BLaER1 treated with 17β-estradiol and CSF1 and Interleukin-3, amounts not matched to agents 10 nM and 100 nM (cell line): ENCODE results near the gene MNS1.

Experiments used
- H3K27ac ChIP-seq, 11 experiments: shearing (Covaris generic); formaldehyde crosslinking; 2 replicates each; pipeline ENCODE4 v1.8.1; 2022
- H3K27me3 ChIP-seq, 11 experiments: shearing (Covaris generic); formaldehyde crosslinking; 2 replicates each; pipeline ENCODE4 v1.8.1; 2022
- H3K36me3 ChIP-seq, 11 experiments: shearing (Covaris generic); formaldehyde crosslinking; 2 replicates each; pipeline ENCODE4 v1.8.1; 2022
- H3K4me1 ChIP-seq, 10 experiments: shearing (Covaris generic); formaldehyde crosslinking; 2 replicates each; pipeline ENCODE4 v1.8.1; 2022
- H3K4me2 ChIP-seq, 11 experiments: shearing (Covaris generic); formaldehyde crosslinking; 2 replicates each; pipeline ENCODE4 v1.8.1; 2022
- H3K4me3 ChIP-seq, 10 experiments: shearing (Covaris generic); formaldehyde crosslinking; 2 replicates each; pipeline ENCODE4 v1.8.1; 2022
- H3K9ac ChIP-seq, 11 experiments: shearing (Covaris generic); formaldehyde crosslinking; 2 replicates each; pipeline ENCODE4 v1.8.1; 2022
- H3K9me3 ChIP-seq, 11 experiments: shearing (Covaris generic); formaldehyde crosslinking; replicated peaks in 1 of 11; 2 replicates each; pipeline ENCODE4 v1.8.1; 2022
- H4K20me1 ChIP-seq, 11 experiments: shearing (Covaris generic); formaldehyde crosslinking; 2 replicates each; pipeline ENCODE4 v1.8.1; 2022
- Cebpa-rat ChIP-seq, 11 experiments: shearing (Covaris generic); IDR thresholded peaks; 2 replicates each; pipeline ENCODE4 v1.8.1; 2022

Gene MNS1

GRCh38 chr15:56460071-56460470 lies 4.9 kb downstream of the MNS1 start:
- Histone ChIP-seq H3K4me1 (peaks cover 5 to 26% (median 8%) of the 10 kb centered on the region in 10 experiments; a peak in 16 of 20 replicates), H3K4me2 (peak overlapping the region in 2 of 11 experiments; percentile 35 to 53; a peak in 4 of 22 replicates)
- no peak for TF ChIP-seq Cebpa-rat (IDR thresholded peaks at IDR 0.05)

GRCh38 chr15:56459096-56459495 lies 5.8 kb downstream of the MNS1 start:
- Histone ChIP-seq H3K27me3 (no peaks in the 10 kb centered on the region), H3K4me1 (peaks cover 0 to 30% (median under 1%) of the 10 kb centered on the region in 10 experiments; a peak in 13 of 20 replicates), H3K27ac (no peak overlapping the region), H3K9ac (no peak overlapping the region), H3K9me3 (0 out of 22 replicates have a peak, but pooled peaks cover 0 to 5% (median 0%) of the 10 kb centered on the region in 11 experiments), H4K20me1 (no peaks in the 10 kb centered on the region), H3K4me2 (no peak overlapping the region; a peak in 1 of 22 replicates), H3K36me3 (no peaks in the 10 kb centered on the region), H3K4me3 (no peak overlapping the region)
- no peak for TF ChIP-seq Cebpa-rat (IDR thresholded peaks at IDR 0.05)

More at GRCh38 chr15:56460071-56460470, 4.9 kb downstream of the MNS1 start:
- no peaks in the 10 kb centered on the region for H4K20me1 ChIP-seq
- H3K9ac ChIP-seq, result no peak overlapping the region
- no peaks in the 10 kb centered on the region for H3K36me3 ChIP-seq
- no peak overlapping the region for H3K4me3 ChIP-seq
- H3K9me3 ChIP-seq, result 0 out of 22 replicates have a peak, but pooled peaks cover 0 to 5% (median 0%) of the 10 kb centered on the region in 11 experiments
- H3K27ac ChIP-seq, result no peak overlapping the region
- no peaks in the 10 kb centered on the region for H3K27me3 ChIP-seq

- Histone ChIP-seq H3K27me3 (no peaks in the 10 kb centered on the region), H3K4me3 (no peak overlapping the region)
- TF ChIP-seq Cebpa-rat (IDR thresholded peaks at IDR 0.05), result no peak
Observed at GRCh38 chr15:56456229-56456628, 8.7 kb downstream of the MNS1 start.

GRCh38 chr15:56454836-56455235 lies 10.1 kb downstream of the MNS1 start:
- Histone ChIP-seq H3K27ac (no peak overlapping the region), H3K4me3 (no peak overlapping the region), H3K36me3 (no peaks in the 10 kb centered on the region), H3K4me2 (peak overlapping the region in 3 of 11 experiments; percentile 10 to 60 (median 14); a peak in 4 of 22 replicates), H3K4me1 (peaks cover 0 to 19% (median 0%) of the 10 kb centered on the region in 10 experiments; a peak in 6 of 20 replicates), H3K9ac (no peak overlapping the region), H3K9me3 (0 out of 22 replicates have a peak, but pooled peaks cover 0 to 5% (median 0%) of the 10 kb centered on the region in 11 experiments), H3K27me3 (no peaks in the 10 kb centered on the region), H4K20me1 (no peaks in the 10 kb centered on the region)
- TF ChIP-seq Cebpa-rat (IDR thresholded peaks at IDR 0.05), result no peak

More at GRCh38 chr15:56456229-56456628, 8.7 kb downstream of the MNS1 start:
- Histone ChIP-seq H3K9ac (no peak overlapping the region), H3K4me1 (peaks cover 0 to 30% (median 0%) of the 10 kb centered on the region in 10 experiments; a peak in 6 of 20 replicates), H3K36me3 (no peaks in the 10 kb centered on the region), H3K9me3 (0 out of 22 replicates have a peak, but pooled peaks cover 0 to 5% (median 0%) of the 10 kb centered on the region in 11 experiments), H3K27ac (no peak overlapping the region), H3K4me2 (no peak overlapping the region), H4K20me1 (no peaks in the 10 kb centered on the region)

- Histone ChIP-seq H3K4me2 (no peak overlapping the region), H4K20me1 (no peaks in the 10 kb centered on the region), H3K9me3 (peaks cover 0 to 5% (median 4%) of the 10 kb centered on the region in 11 experiments; a peak in 6 of 22 replicates), H3K27me3 (no peaks in the 10 kb centered on the region), H3K4me3 (no peak overlapping the region), H3K4me1 (no peaks in the 10 kb centered on the region), H3K9ac (no peak overlapping the region), H3K36me3 (peaks cover 0 to 10% (median 5%) of the 10 kb centered on the region in 11 experiments; a peak in 8 of 22 replicates), H3K27ac (no peak overlapping the region)
- no peak for TF ChIP-seq Cebpa-rat (IDR thresholded peaks at IDR 0.05)
Observed at GRCh38 chr15:56445746-56446145, 19.2 kb downstream of the MNS1 start.

- H3K27me3 ChIP-seq, result no peaks in the 10 kb centered on the region
- no peak overlapping the region for H3K9ac ChIP-seq
- no peaks in the 10 kb centered on the region for H4K20me1 ChIP-seq
- no peak for TF ChIP-seq Cebpa-rat (IDR thresholded peaks at IDR 0.05)
- peaks cover 0 to 5% (median 4%) of the 10 kb centered on the region in 11 experiments; a peak in 6 of 22 replicates for H3K9me3 ChIP-seq
- H3K4me1 ChIP-seq, result no peaks in the 10 kb centered on the region
- no peak overlapping the region for H3K27ac ChIP-seq
- no peak overlapping the region for H3K4me2 ChIP-seq
- H3K36me3 ChIP-seq, result peaks cover 0 to 10% (median 5%) of the 10 kb centered on the region in 11 experiments; a peak in 8 of 22 replicates
- no peak overlapping the region for H3K4me3 ChIP-seq
Observed at GRCh38 chr15:56442354-56442753, 22.6 kb downstream of the MNS1 start.

GRCh38 chr15:56440214-56440770 lies 24.6 kb downstream of the MNS1 start:
- no peak overlapping the region for H3K9ac ChIP-seq
- H3K4me1 ChIP-seq, result no peaks in the 10 kb centered on the region
- no peaks in the 10 kb centered on the region for H3K27me3 ChIP-seq
- H3K4me2 ChIP-seq, result no peak overlapping the region
- H3K4me3 ChIP-seq, result no peak overlapping the region
- no peaks in the 10 kb centered on the region for H4K20me1 ChIP-seq
- peaks cover 0 to 5% (median 4%) of the 10 kb centered on the region in 11 experiments; a peak in 6 of 22 replicates for H3K9me3 ChIP-seq
- H3K27ac ChIP-seq, result no peak overlapping the region
- H3K36me3 ChIP-seq, result peaks cover 0 to 10% (median 5%) of the 10 kb centered on the region in 11 experiments; a peak in 8 of 22 replicates
- TF ChIP-seq Cebpa-rat (IDR thresholded peaks at IDR 0.05), result no peak

GRCh38 chr15:56432304-56432703 lies 32.6 kb downstream of the MNS1 start:
- no peaks in the 10 kb centered on the region for H3K4me1 ChIP-seq
- no peak overlapping the region for H3K4me2 ChIP-seq
- no peak overlapping the region for H3K9ac ChIP-seq
- H3K9me3 ChIP-seq, result no peaks in the 10 kb centered on the region
- H4K20me1 ChIP-seq, result no peaks in the 10 kb centered on the region
- no peak overlapping the region for H3K4me3 ChIP-seq
- no peak for TF ChIP-seq Cebpa-rat (IDR thresholded peaks at IDR 0.05)
- H3K36me3 ChIP-seq, result no peaks in the 10 kb centered on the region
- no peaks in the 10 kb centered on the region for H3K27me3 ChIP-seq
- no peak overlapping the region for H3K27ac ChIP-seq

- Histone ChIP-seq H3K36me3 (peaks cover 0 to 7% (median 0%) of the 10 kb centered on the region in 11 experiments; a peak in 3 of 22 replicates), H3K4me3 (no peak overlapping the region), H3K27me3 (no peaks in the 10 kb centered on the region), H3K4me1 (no peaks in the 10 kb centered on the region), H4K20me1 (no peaks in the 10 kb centered on the region), H3K27ac (no peak overlapping the region), H3K9me3 (peaks cover 0 to 15% (median 6%) of the 10 kb centered on the region in 11 experiments; a peak in 5 of 22 replicates), H3K9ac (no peak overlapping the region), H3K4me2 (no peak overlapping the region)
- no peak for TF ChIP-seq Cebpa-rat (IDR thresholded peaks at IDR 0.05)
Observed at GRCh38 chr15:56428821-56429458, 36.0 kb downstream of the MNS1 start.
